Prostate gland (tissue), 2 donors: ENCODE measurements around the gene TOMM70.

Experiments used
- CTCF ChIP-seq, 4 experiments: fragments of 200-600 bp in 2 of 4; fragments of 450-650 bp in 2 of 4; sonication (generic) in 2 of 4; IDR thresholded peaks; 1 replicate in 3 of 4; 2 replicates in 1 of 4; pipeline ENCODE4 v1.5.1; 2016 to 2019; ENCODE audit warnings: antibody characterized with exemption in 4 of 4, mild to moderate bottlenecking in 2 of 4, moderate library complexity in 2 of 4
- POLR2AphosphoS5 ChIP-seq: sonication (generic); formaldehyde crosslinking; IDR thresholded peaks from one replicate; pipeline ENCODE4 v1.6.1; 2017; ENCODE audit warnings: antibody characterized with exemption

- TF ChIP-seq POLR2AphosphoS5 (no peak), CTCF (IDR thresholded peaks at IDR 0.05) (no peak)
Measured at GRCh38 chr3:100436951-100437350, 36.1 kb upstream of the TOMM70 start.
